IPS-18c (cell line): ENCODE measurements around the gene BPIFB2.

Experiments
- H3K4me3 ChIP-seq: 2 replicates; pipeline ENCODE4 v1.7.0; 2013; ENCODE audit warnings: low read depth, mild to moderate bottlenecking, low read length, moderate library complexity; ENCODE audit not compliant: insufficient read depth
- H3K9me3 ChIP-seq: one replicate; pipeline ENCODE4 v1.6.1; 2013; ENCODE audit warnings: mild to moderate bottlenecking, low read length, moderate library complexity; ENCODE audit not compliant: control insufficient read depth, insufficient read depth

BPIFB2 gene

DNA sequence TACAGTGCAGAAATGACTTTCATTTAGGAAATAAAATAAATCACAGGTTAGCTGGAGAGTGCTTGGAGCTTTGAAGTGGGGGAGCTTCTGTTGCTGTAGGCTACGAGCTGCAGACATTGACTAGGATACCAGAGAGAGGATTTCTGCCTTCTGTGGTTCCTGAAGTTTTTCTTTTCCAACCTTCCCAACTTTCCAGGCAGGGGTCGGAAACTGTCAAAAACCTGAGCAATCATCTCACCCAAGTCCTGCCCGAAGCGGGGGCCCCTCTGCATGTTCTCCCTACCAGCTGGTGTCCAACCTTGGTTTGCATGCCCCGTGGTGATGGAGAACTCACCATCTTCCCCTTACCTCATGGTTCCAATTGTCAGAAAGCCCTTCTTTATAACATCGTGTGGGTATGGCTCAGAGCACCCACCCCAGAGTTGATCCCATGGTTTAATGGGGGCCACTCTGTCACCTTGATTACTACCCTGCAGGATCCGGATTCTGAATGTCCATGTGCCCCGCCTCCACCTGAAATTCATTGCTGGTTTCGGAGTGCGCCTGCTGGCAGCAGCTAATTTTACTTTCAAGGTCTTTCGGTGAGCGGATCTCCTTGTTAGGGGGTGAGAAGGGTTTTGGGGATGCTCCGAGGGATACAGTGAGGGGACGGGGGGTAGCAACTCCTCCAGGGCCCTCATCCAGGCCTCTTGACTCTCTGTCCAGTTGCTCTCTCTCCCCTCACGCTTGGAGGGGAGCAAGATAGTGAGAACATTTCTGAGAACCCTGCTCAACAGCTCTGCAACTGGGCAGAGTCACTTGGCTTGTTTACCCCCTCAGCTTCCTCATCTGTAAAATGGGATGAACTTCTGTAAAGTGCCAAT, 5.1 kb downstream of the BPIFB2 start:
- no peak overlapping the region for H3K4me3 ChIP-seq
- H3K9me3 ChIP-seq, result no peaks in the 10 kb centered on the region

DNA sequence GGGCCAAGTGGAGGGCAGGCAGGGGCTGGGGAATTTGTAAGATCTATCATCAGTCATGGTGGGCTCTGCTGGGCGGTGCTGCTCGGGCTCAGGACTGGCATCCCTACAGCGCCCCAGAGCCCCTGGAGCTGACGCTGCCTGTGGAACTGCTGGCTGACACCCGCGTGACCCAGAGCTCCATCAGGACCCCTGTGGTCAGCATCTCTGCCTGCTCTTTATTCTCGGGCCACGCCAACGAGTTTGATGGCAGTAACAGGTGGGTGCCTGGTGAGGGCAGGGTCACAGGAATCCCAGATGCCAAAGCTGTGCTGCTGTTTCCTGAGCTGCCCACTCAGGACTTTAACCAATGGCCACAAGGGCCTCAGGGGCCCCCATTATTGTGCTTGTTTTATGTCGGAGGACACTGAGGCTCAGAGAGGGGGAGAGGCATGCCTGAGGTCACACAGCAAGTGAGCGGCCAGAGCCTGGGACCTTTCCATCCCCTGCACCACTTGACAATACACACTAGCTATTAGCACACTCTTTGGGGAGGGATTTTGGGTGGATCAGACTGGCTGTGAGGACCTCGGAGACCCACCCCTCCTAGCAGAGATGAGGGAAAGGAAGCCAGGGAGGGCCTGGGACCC, 6.3 kb downstream of the BPIFB2 start:
- Histone ChIP-seq H3K9me3 (no peaks in the 10 kb centered on the region), H3K4me3 (no peak overlapping the region)

DNA sequence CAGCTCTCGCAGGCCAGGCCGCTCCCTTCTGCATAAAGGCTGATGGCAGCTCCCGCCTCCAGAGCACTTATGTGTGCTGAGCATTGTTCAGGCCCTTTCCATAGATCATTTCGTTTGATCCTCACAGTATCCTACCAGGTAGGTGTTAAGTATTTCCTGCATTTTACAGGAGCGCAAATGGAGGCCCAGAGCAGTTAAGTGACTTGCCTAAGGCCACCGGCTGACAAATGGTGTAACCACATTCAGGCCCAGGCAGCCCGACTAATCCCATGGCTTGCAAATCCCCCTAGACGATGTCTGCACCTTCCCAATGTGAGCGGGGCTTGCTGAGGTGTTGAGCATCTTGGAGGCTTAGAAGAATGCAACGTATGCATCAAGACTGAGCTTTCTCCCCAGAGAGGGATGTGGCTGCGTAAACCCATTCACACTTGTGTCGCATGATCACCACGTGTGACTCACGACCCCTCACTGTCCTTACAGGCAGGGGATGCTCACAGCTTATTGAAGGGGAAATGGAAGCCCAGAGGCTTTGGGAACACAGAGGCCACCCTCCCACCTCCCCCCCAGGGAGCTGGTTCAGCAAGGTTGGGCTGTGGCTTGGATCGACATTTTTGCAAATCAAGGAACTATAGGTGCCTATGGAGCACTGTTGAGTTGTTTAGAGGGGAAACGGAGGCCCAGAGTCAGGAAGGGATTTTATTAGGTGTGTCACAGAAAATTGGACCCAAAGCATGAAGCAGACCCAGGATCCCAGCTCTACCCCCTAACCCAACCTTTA, 7.0 kb downstream of the BPIFB2 start:
- H3K4me3 ChIP-seq, result no peak overlapping the region
- no peaks in the 10 kb centered on the region for H3K9me3 ChIP-seq

DNA sequence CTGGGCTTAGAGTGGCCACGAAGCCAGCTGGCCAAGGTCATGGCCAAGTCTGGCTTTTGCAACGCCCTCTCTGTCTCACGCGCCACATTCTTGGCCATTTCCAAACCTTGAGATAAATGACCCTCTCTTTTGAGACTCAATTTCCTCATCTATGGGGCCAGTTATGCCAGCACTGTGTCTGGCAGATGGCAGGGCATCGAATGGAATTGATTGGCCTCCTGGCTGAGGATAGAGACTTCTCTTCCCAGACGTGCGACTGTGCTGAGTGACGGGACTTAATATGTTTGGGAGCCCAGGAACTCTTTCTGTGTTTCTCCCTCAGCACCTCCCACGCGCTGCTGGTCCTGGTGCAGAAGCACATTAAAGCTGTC, 7.6 kb downstream of the BPIFB2 start:
- H3K4me3 ChIP-seq, result no peak overlapping the region

DNA sequence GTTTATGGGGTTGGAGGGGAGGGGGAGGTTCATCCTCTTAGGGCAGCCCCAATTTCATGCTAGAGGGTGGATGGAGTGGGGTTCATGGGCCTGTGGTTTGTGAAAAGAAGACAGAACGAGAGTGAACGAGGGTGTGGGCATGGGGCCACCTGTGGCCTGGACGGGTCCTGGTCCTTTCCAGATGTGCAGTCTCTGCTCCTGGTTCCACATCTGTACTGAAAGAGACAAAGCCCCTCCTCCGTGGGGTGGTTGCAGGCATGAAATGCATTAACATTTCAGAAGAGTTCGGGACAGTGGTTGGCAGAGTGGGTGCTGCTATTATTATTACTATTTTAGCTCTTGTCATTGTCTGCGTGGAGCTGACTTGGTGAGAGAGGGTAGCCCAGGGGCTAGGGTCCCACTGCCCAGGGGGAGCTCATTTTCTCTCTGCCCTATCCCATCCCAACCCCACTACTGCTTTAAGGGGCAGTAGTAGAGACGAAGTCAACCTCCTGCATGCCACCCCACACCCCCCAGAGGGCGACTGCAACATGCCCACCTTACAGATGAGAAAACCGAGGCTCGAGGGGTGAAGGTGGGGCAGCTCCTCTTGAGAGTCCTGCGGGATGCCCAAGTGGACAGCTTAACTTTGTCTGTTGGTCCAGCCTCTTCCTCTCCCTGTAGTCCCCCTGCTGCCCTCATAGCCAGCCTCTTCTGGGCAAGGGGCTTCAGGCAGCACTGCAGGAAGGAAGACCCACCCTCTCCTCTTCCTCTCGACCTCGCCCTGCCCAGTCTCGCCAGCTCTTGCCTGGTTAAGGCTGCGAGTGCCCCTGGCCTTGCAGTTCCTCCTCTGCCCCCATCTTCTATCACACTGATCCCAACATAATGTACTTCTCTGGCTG, 8.4 kb downstream of the BPIFB2 start:
- no peaks in the 10 kb centered on the region for H3K9me3 ChIP-seq
- H3K4me3 ChIP-seq, result no peak overlapping the region

More for the DNA sequence above, 7.6 kb downstream of the BPIFB2 start:
- no peaks in the 10 kb centered on the region for H3K9me3 ChIP-seq

DNA sequence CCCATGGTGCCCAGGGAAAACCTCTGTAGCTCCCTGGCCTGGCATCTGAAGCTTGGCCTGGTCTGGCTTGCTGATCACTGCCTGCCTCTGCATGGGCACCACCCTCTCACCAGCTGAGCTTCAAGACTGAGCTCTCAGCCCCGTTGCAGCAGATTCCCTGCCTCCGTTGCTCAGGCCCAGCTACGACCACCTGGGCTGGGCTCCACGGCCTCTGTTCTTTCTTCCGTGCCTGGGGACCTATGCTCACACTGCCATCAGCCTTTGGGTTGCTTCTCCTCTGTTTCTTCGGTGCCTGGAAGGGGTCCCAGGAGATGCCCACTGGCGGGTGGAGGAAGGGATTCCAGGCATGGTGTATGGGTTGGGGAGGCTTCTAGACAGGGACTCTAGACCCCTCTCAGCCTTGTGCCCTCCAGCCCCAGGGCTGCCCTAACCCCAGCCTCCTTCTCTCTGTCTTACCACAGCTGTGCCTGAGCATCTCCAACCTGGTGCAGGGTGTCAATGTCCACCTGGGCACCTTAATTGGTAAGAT, 9.1 kb downstream of the BPIFB2 start:
- no peak overlapping the region for H3K4me3 ChIP-seq
- no peaks in the 10 kb centered on the region for H3K9me3 ChIP-seq

DNA sequence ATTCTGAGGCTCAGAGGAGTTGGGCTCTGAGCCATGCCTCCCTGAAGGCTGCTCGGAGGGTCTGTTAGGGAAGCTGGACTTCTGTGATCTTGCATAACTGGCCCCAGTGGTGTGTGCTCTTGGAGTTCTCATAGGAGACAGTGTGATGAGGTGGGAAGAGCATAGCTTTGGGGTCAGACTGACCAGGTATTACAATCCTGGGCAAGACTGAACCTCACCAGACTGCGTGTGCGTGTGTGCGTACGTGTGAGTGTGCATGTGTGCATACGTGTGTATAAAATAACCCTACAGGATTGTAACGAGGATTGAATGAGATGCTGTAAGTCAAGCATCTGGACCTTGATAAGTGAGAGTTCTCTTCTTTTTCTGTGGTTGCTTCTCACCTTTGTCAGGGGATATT, 10.0 kb downstream of the BPIFB2 start:
- H3K9me3 ChIP-seq, result no peaks in the 10 kb centered on the region

DNA sequence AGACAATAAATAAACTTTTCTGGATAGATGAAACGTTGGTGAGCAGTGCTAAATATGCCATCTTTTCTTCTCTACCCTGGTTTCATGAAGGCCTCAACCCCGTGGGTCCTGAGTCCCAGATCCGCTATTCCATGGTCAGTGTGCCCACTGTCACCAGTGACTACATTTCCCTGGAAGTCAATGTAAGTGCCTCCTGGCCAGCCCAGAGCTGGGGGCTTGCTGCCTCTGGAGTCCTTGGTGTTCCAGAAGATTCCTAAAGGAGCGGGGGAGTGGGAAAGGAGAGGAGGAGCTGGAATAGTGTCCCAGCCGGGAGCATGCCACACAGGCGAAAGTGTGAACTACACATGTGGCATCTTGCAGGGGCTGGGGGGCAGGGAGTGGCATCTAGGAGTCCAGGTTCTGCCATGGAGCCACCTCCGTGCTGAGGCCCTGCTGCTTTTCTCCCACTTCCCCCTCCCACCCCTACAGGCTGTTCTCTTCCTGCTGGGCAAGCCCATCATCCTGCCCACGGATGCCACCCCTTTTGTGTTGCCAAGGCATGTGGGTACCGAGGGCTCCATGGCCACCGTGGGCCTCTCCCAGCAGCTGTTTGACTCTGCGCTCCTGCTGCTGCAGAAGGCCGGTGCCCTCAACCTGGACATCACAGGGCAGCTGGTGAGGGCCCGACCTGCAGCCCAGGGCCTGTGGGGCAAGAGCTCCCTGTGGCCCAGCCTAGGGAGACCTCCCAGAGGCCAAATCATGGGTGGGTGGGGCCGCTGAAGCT, 10.8 kb downstream of the BPIFB2 start:
- no peak overlapping the region for H3K4me3 ChIP-seq
- no peaks in the 10 kb centered on the region for H3K9me3 ChIP-seq

More for the DNA sequence above, 10.0 kb downstream of the BPIFB2 start:
- no peak overlapping the region for H3K4me3 ChIP-seq

DNA sequence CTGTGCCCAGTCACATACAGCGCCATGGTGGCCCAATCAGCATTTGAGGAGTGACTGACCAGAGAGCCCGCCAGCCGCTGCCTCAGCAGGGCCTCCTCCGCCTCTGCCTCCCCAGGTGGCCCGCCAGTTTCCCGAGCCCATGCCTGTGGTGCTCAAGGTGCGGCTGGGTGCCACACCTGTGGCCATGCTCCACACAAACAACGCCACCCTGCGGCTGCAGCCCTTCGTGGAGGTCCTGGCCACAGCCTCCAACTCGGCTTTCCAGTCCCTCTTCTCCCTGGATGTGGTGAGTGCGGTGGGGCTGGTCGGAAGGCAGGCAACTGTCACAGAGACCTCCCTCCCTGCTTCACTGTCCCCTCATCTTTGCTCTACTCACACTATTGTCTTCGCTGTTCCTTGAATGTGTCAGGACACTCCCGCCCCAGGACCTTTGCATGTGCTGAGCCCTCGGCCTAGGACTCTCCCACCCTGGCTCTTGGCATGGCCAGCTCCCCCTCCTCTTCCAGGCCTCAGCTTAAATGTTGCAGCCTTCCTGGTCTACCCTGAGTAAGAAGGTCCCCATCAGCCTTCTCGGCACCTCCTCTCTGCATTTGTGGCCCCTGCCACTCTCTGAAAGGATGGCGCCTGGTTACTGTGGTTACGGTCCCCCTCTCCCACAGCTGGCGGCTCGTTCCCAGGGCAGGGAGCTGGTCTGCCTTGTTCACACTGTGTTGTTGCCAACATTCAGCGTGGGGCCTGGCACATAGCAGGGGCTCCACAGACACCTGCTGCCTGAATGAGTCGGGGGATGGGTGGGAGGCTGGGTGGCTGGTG, 12.2 kb downstream of the BPIFB2 start:
- Histone ChIP-seq H3K4me3 (no peak overlapping the region), H3K9me3 (no peaks in the 10 kb centered on the region)

DNA sequence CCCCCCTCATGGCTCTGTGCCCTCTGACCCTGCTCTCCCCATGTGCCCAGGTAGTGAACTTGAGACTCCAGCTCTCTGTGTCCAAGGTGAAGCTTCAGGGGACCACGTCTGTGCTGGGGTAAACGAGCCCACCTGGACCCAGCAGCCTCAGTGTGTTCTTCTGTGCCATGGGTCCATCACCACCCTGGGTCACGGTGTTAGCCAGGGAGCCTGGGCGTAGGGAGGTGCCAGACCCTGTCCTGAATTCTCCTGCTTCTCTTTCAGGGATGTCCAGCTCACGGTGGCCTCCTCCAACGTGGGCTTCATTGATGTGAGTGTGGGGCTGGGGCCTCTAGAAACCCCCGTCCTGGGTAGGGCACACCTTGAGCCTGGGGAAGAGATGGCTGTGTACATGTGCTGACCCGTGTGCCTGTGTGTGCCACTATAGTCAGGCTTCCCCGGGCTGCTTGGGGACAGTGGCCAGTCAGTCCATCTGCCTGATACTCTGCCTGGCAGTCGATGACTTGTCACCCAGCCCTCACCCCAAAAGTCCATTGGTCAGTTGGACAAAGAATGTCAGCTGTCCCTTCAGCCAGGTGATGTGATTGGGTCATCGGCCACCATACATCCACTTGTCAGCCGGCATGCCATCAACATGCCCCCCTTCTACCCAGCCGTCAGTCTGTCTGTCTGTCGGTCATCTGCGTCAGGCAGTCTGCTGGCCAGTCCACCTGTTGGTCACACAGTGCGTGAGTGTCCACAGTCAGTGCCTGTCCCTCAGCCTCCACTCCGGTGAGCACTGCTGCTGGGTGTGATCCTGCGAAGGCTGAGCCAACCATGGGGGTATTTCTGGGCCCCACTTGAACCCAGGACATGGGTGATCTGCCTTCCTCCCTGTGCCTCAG, 13.0 kb downstream of the BPIFB2 start:
- Histone ChIP-seq H3K9me3 (no peaks in the 10 kb centered on the region), H3K4me3 (no peak overlapping the region)

DNA sequence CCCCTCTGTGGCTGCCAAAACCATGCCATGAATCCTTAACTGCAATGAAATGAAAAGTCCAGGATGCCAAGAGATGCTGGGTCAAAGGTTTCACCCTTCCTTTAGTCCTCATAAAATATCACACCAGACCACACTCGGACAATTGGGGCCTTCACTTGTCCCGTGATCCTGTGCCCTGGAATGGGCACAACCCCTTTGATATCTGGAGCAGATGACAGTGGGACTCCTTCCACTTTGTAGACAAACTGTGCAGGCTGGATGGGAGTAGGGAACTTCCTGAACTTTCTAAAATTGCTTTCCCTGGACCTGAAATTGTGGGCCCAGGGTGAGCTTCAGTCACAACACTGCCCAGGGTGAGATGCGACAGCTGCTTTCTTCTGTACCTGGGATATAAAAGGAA, 14.4 kb downstream of the BPIFB2 start:
- H3K9me3 ChIP-seq, result no peaks in the 10 kb centered on the region
- no peak overlapping the region for H3K4me3 ChIP-seq

DNA sequence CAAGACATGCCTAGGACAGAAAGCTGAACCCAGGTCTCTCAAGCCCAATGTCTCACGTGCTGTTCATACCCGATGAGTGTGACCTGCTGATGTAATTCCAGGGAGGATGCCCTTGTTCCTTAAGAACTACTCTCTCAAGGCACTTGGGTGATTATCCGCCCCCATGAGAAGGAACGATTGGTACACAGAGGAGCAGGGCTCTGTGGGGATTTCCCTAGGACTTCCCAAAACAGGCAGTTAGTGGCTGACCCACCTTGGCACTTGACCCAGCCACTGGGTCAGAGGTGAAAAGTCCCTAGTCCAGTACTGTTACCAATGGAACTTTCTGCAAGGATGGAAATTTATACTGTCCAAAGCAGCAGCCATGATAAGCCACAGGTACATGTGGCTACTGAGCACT, 14.8 kb downstream of the BPIFB2 start:
- no peak overlapping the region for H3K4me3 ChIP-seq
- H3K9me3 ChIP-seq, result no peaks in the 10 kb centered on the region

DNA sequence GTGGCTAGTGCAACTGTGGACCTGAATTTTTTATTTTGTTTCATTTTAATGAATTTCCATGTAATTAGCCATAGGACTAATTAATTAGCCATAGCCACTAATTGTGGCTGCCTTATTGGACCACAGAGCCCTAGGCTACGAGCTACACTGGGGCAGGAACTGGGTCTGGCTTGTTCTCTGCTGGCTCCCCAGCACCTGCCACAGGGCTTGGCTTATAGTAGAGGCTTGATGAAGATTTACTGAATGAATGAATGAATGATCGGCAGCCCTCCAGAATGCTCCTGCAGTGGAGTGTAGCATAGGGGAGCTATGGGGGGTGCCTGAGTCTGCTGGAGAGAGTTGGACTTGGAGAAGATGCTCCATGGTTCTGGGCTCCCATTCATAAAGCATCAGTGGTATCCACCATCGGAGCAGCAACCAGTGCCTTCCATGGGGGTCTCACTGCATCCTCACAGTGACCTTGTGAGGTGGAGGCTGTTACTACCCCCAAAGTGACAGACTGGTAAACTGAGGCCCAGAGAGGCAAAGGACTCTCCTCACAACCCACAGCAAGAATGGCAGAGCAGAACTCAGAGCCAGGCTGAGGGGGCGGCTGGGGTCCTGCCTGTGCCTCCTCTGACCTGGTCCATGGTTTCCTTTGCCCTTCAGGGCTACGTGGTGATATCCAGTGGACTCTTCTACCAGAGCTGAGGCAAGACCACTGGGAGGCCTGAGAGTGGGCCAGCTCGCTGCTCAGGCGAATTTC, 15.4 kb downstream of the BPIFB2 start:
- H3K4me3 ChIP-seq, result no peak overlapping the region
- no peaks in the 10 kb centered on the region for H3K9me3 ChIP-seq
